Stimulated activated CD4-positive, alpha-beta T cell treated with anti-CD3 and anti-CD28 coated beads, TNF-alpha, amount 100 ng/mL, for 24 hours (primary cell): ENCODE results near the gene LPAR5.
A peak's percentile ranks its signal among the peaks of the same experiment; 100 is the strongest.

Experiments used
- DNase-seq, 3 experiments: peaks; one replicate each; pipeline ENCODE4 v3.0.0-alpha.2; 2020; ENCODE audit warnings: low read depth in 3 of 3

Gene LPAR5

DNA sequence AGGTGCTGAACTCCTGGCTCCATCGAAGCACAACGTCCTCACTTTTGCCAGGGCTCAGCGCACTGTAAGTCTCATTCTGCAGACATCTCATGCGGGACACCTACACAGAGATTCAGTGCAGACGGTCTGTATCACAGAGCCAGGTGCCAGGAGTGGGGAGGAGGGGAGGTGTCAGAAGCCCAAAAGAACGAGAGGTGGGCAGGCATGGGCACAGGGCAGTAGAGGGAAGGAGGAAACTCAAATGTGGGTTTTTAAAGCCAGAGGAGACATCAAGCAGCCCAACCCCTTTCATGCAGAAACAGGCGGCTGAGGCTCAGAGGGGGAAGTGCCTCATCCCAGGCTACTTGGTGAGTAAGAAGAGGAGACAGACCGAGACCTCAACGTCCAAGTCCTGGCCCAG is 2.5 kb upstream of the LPAR5 start:
- no peak for DNase-seq

GRCh38 chr12:6635375-6635855 is 344 bp downstream of the LPAR5 start:
- DNase-seq: peak in 2 of 3 experiments; percentile 38 to 54

- no peak for DNase-seq
Measured at GRCh38 chr12:6632026-6632983, 3.5 kb downstream of the LPAR5 start.

DNA sequence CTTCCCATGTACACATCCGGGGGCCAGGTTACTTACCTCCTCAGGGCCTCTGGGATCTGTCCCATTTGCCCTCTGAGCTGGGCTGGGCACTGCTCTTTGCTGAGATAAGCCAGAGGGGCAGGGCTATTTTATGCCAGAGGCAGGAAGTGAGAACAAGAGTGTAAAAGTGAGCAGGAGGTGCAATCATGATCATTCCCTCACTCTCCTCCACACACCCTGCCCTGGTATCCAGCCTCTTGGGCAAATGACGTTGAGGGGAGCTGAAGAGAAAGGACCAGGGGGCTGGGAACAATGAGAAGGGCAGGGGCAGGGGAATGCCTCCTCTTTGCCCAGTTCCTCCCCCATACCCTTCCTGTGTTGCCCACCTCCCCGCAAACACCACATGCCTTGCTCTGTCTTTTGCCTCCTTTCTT is 4.2 kb downstream of the LPAR5 start:
- no peak for DNase-seq

DNA sequence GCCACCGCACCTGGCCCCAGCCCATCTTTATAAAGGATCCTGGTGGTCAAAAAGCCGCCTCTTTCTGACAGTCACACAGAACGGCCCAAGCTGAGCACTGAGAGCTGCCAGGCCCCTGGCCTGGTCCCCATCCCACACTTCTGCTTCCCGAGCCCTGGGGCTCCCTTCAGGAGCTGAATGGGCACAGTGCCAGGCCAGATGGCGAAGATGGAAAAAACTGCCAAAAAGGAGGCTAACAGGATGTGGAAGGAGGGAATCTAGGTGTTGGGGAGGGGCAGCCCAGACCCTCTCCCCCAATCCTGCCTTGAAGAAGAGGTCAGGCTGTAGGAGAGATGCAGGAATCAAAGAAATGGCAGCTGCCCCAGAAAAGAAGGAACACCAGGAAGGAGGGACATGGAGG is 5.0 kb downstream of the LPAR5 start:
- no peak for DNase-seq

DNA sequence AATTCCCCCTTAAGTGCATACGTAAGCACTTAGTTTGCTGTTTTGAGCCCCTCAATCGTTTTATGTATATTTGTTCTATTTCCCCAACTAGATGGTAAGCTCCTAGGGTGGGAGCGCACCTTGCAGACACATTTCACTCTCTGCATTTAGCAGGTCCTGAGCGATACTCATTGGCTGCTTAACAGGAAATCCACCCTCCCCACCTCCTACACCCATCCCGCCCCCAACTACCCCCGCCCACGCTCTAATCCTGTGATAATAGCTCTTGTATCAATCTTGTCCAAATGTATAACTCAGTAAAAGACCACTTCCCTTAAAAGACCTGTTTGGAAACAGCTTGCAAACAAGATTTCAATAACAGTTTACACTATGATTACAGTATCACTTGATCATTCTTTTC is 8.1 kb downstream of the LPAR5 start:
- DNase-seq: no peak

GRCh38 chr12:6626654-6627283 is 9.0 kb downstream of the LPAR5 start:
- DNase-seq: no peak

DNA sequence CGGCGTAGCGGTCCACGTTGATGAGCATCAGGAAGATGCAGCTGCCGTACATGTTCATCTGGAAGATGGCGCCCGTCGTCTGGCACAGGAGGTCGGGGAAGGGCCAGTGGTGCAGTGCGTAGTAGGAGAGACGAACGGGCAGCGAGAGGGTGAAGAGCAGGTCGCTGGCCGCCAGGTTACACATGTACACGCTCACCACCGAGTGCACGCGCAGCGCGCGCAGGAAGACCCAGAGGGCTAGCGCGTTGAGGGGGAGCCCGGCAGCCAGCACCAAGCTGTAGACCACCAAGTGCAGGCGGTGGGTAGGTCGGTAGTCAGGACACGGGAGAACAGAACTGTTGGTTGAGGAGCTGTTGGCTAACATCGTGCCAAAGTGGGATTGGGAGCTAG is 14.9 kb downstream of the LPAR5 start:
- DNase-seq: no peak

DNA sequence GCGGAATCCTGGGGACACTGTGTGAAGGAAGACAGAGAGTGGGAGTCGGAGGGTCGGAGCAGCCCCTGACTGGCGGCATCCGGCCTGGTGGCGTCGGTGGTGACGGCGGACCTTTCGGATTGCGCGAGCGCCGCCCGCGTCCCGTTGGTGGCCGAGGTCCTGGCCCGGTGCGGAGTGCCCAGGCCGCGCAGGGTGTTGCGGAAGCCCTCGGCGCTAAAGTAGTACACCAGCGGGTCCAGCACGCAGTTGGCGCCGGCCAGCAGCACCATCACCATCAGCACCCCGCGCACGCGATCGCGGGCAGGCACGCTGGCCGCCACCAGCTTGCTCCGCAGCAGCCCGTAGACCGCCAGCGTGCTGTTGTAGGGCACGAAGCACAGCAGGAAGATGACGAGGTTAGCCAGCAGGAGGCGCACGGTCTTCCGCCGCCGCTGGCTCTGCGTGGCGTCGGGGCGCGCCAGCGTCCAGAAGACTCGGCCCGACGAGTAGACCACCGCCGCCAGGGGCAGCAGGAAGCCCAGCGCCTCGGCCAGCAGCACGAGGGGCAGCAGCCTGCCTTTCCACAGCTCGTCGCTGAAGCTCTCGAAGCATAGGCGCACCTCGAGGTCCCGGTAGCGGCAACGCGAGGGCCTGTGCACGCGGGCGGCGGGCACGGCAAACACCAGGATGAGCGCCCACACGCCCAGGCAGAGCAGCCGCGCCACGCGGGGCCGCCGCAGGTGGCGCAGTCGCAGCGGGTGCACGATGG is 15.4 kb downstream of the LPAR5 start:
- peak in 1 of 3 experiments; percentile 58 for DNase-seq

- no peak for DNase-seq
Measured at GRCh38 chr12:6618483-6619225, 17.1 kb downstream of the LPAR5 start.

DNA sequence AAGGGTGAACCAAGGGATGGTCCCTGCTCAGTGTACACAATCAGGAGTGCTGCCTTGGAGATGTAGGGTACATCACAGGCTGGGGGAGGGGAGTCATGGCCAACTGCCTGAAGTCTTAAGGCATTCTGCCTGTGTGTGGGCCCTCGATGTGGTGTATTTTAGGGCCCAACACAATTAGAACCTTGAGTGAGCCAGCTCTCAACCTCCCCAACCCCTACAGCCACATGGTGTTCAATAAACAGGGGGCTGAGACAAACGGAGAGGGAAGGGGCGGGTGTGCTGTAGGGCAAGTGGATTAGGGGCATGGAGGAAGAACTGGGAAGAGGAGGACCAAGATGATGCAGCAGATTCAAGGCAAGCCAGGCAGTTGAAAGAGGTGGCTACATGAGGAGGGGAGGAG is 20.0 kb downstream of the LPAR5 start:
- no peak for DNase-seq

- DNase-seq: no peak
Measured at GRCh38 chr12:6614513-6615172, 21.1 kb downstream of the LPAR5 start.

- DNase-seq: no peak
Measured at GRCh38 chr12:6613776-6614512, 21.8 kb downstream of the LPAR5 start.

- no peak for DNase-seq
Measured at GRCh38 chr12:6613015-6613775, 22.6 kb downstream of the LPAR5 start.

DNA sequence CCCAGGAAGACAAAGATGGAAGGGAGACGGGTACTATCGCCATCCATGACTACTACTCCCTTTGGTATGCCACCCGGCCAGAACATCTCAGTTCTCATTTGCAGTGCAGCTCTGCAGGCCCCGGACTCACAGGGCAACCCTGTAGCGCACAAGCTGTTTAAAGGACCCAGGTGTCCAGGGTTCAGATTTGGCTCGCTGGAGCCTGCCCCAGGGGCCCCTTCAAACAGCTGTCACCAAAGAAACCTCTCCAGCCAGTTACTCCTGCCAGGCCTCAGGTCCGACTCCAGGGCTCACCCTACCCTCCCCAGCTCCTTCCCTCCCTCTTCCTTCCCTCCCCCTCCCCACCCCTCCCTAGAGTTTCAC is 23.1 kb downstream of the LPAR5 start:
- no peak for DNase-seq

GRCh38 chr12:6612247-6612646 is 23.5 kb downstream of the LPAR5 start:
- DNase-seq: no peak

DNA sequence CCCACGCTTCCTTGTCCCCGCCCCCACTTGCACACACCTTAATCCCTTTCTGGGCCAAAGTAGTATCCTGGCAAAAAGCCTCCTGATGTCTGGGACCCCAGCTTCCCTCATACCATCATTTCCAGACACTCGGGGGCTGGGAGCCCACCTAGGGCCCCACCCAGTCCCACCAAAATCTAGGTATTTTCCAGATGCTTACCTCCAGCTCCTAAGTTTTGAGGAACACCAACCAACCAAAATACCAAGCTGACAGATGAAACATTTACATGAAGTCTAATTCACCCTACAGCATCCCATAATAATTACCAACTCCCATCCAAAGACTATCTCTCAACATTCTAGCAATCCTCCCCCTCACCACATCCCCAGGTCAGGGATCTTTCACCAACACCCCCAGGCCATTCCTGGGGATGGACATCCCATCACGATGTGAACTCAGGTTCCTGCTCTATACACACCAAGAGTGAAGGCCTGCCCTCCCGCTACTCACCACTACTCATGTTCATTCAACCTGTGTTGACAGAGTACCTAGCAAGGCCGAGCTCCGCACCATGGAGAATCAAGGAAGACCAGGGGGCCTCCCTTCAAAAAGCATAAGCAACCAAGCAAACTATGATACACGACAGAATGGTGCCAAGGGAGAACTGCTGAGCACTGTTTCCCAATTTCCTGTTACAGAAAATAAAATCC is 27.0 kb downstream of the LPAR5 start:
- no peak for DNase-seq

DNA sequence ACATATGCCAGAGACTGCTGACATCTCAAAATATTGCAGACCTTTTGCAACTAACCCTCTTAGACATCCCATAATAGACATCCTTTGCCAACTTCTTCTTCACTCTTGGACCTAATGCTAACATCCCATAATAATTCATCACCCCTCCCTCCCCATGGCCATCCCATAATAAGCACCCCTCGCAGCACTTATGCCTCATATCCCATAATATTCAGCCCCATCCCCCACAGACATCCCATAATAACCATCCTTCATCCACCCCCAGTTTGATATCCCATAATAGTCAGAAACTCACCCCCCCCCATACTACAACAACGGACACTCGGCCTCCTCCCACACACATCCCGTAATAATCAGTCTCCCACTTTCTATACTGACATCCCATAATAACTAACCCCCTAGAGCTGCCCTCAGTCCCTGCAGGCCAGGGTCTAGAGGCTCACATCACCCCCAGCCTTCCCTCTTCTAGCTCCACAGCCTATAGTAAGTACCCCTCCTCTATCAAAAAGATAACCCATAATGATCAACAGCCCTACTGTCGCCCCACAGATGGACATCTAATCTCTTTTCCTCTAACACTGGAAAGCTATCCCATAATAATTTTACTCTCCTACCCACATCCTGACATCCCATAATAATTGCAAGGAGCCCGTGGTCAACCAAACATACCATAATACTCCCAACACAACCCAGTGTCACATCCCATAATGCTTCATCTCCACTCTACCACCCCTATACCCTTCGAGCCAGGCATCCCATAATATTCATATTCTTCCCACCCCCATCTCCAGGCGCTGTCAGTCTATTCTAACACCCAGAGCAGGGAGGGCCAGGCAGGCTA is 27.8 kb downstream of the LPAR5 start:
- peak in 1 of 3 experiments; percentile 64 for DNase-seq
